Renal pelvis (tissue), 4 donors: ENCODE results near the gene VPS8. TPM values are rescaled to one million over a fixed set of nuclear protein-coding genes. Genes with fewer than 3 reads are reported as not detected.
"Not testable (repeated sequence)": the region's sequence is repeated elsewhere in the genome, so short reads cannot be mapped to it uniquely, and the experiment has no call there.

ENCODE experiments used
- DNase-seq: peaks from one replicate; pipeline ENCODE4 v3.0.0-alpha.2; 2013
- polyA plus RNA-seq, 3 donors: library from polyadenylated mRNA; unstranded; fragments of 120-200 nt; gene quantifications; one replicate each; pipeline ENCODE4 v1.2.1, GENCODE V29; 2013; ENCODE audit not compliant: insufficient read length in 3 of 3

The VPS8 gene
- polyA plus RNA-seq, 3 donors: 36.2 to 52.4 (median 48.2) TPM

- DNase-seq: no peak
Observed at GRCh38 chr3:184965639-184966430, 153.9 kb downstream of the VPS8 start.

- DNase-seq: no peak
Observed at GRCh38 chr3:184968115-184968514, 156.1 kb downstream of the VPS8 start.

- DNase-seq: no peak
Observed at GRCh38 chr3:184970186-184970585, 158.2 kb downstream of the VPS8 start.

GRCh38 chr3:184977796-184978195 lies 165.8 kb downstream of the VPS8 start:
- no peak for DNase-seq

GRCh38 chr3:184981071-184981470 lies 169.1 kb downstream of the VPS8 start:
- DNase-seq: no peak

GRCh38 chr3:184982076-184982475 lies 170.1 kb downstream of the VPS8 start:
- DNase-seq: no peak

GRCh38 chr3:184985586-184985985 lies 173.6 kb downstream of the VPS8 start:
- DNase-seq: no peak

GRCh38 chr3:184986366-184986889 lies 174.5 kb downstream of the VPS8 start:
- no peak for DNase-seq

- DNase-seq: no peak
Observed at GRCh38 chr3:184993394-184993793, 181.4 kb downstream of the VPS8 start.

- not testable (repeated sequence) for DNase-seq
Observed at GRCh38 chr3:185003876-185004275, 191.9 kb downstream of the VPS8 start.

- DNase-seq: no peak
Observed at GRCh38 chr3:185009650-185010049, 197.7 kb downstream of the VPS8 start.

- not testable (repeated sequence) for DNase-seq
Observed at GRCh38 chr3:185017584-185017983, 205.6 kb downstream of the VPS8 start.

GRCh38 chr3:185017996-185018395 lies 206.0 kb downstream of the VPS8 start:
- not testable (repeated sequence) for DNase-seq

- DNase-seq: no peak
Observed at GRCh38 chr3:185021256-185021655, 209.3 kb downstream of the VPS8 start.

GRCh38 chr3:185024406-185024805 lies 212.4 kb downstream of the VPS8 start:
- no peak for DNase-seq

- no peak for DNase-seq
Observed at GRCh38 chr3:185024966-185025365, 213.0 kb downstream of the VPS8 start.

GRCh38 chr3:185028121-185028520 lies 216.2 kb downstream of the VPS8 start:
- DNase-seq: no peak

- no peak for DNase-seq
Observed at GRCh38 chr3:185029086-185029485, 217.1 kb downstream of the VPS8 start.

- DNase-seq: no peak
Observed at GRCh38 chr3:185030399-185030798, 218.4 kb downstream of the VPS8 start.

- DNase-seq: no peak
Observed at GRCh38 chr3:185030951-185031350, 219.0 kb downstream of the VPS8 start.

GRCh38 chr3:185037801-185038200 lies 225.8 kb downstream of the VPS8 start:
- DNase-seq: no peak

- DNase-seq: no peak
Observed at GRCh38 chr3:185040425-185040824, 228.5 kb downstream of the VPS8 start.

- DNase-seq: no peak
Observed at GRCh38 chr3:185041540-185041939, 229.6 kb downstream of the VPS8 start.
